GM19351 (cell line): ENCODE measurements around the gene LPAR6.
"Not testable (repeated sequence)": the region's sequence is repeated elsewhere in the genome, so short reads cannot be mapped to it uniquely, and the experiment has no call there.

Experiments used
- ATAC-seq: cut with Tn5 transposase; IDR thresholded peaks from one replicate; pipeline ENCODE4 v1.9.1; 2021; ENCODE audit warnings: mild to moderate bottlenecking, moderate library complexity; ENCODE audit not compliant: unreplicated experiment

LPAR6 gene

GRCh38 chr13:48422003-48422402 is 9.1 kb upstream of the LPAR6 start:
- not testable (repeated sequence) for ATAC-seq

- ATAC-seq: no peak
Measured at GRCh38 chr13:48415516-48415915, 2.6 kb upstream of the LPAR6 start.

- no peak for ATAC-seq
Measured at GRCh38 chr13:48414501-48414900, 1.6 kb upstream of the LPAR6 start.

- ATAC-seq: no peak
Measured at GRCh38 chr13:48411841-48412531, 927 bp downstream of the LPAR6 start.

GRCh38 chr13:48411147-48411794 is 1.6 kb downstream of the LPAR6 start:
- no peak for ATAC-seq

- ATAC-seq: no peak
Measured at GRCh38 chr13:48410199-48410598, 2.7 kb downstream of the LPAR6 start.

- no peak for ATAC-seq
Measured at GRCh38 chr13:48405875-48406274, 7.0 kb downstream of the LPAR6 start.

- ATAC-seq: no peak
Measured at GRCh38 chr13:48404952-48405351, 8.0 kb downstream of the LPAR6 start.

- no peak for ATAC-seq
Measured at GRCh38 chr13:48403913-48404312, 9.0 kb downstream of the LPAR6 start.

GRCh38 chr13:48403151-48403631 is 9.7 kb downstream of the LPAR6 start:
- ATAC-seq: peak; percentile 67

- ATAC-seq: peak; percentile 48
Measured at GRCh38 chr13:48402325-48402932, 10.5 kb downstream of the LPAR6 start.

- ATAC-seq: no peak
Measured at GRCh38 chr13:48401480-48401879, 11.4 kb downstream of the LPAR6 start.

- ATAC-seq: peak; percentile 49
Measured at GRCh38 chr13:48400850-48401291, 12.0 kb downstream of the LPAR6 start.

- no peak for ATAC-seq
Measured at GRCh38 chr13:48400090-48400694, 12.7 kb downstream of the LPAR6 start.

- no peak for ATAC-seq
Measured at GRCh38 chr13:48398450-48399095, 14.3 kb downstream of the LPAR6 start.

- no peak for ATAC-seq
Measured at GRCh38 chr13:48397744-48398143, 15.2 kb downstream of the LPAR6 start.

GRCh38 chr13:48393698-48394085 is 19.2 kb downstream of the LPAR6 start:
- no peak for ATAC-seq

GRCh38 chr13:48393030-48393697 is 19.7 kb downstream of the LPAR6 start:
- no peak for ATAC-seq

GRCh38 chr13:48391257-48391656 is 21.7 kb downstream of the LPAR6 start:
- ATAC-seq: no peak

- no peak for ATAC-seq
Measured at GRCh38 chr13:48386816-48387215, 26.1 kb downstream of the LPAR6 start.

GRCh38 chr13:48383384-48383783 is 29.5 kb downstream of the LPAR6 start:
- ATAC-seq: no peak
